Measurements from ENCODE around the gene MXI1. TPM values are rescaled to one million over a fixed set of nuclear protein-coding genes. Genes with fewer than 3 reads are reported as not detected.

The MXI1 gene
- total and polyA plus RNA-seq, 2 experiments from 2014 or later: 5.1 to 8.5 TPM

- Mint-ChIP-seq H3K36me3 (ENCODE audit: low read depth) (no peaks in the 10 kb centered on the region), H3K9me3 (no peaks in the 10 kb centered on the region; the same call in 2 of the 3 replicates), H3K27ac (no peak overlapping the region), H3K27me3 (ENCODE audit: insufficient read depth, low read depth, poor library complexity) (peaks cover 44% of the 10 kb centered on the region), H3K4me3 (no peak overlapping the region; the same call in 2 of the 3 replicates), H3K4me1 (peaks cover 23% of the 10 kb centered on the region)
- H3F3A ChIP-seq (replicated peaks; ENCODE audit: low read depth): no peaks in the 10 kb centered on the region
- TF ChIP-seq EZH2phosphoT487 (IDR thresholded peaks at IDR 0.05; ENCODE audit: unreplicated experiment): no peak
- TF ChIP-seq EZH2 (IDR thresholded peaks at IDR 0.05; ENCODE audit: low read depth, unreplicated experiment): no peak
- no peak for TF ChIP-seq ZNF114 (CRISPR knock-in tag; IDR thresholded peaks at IDR 0.05)
- TF ChIP-seq ETS1 (IDR thresholded peaks at IDR 0.05): no peak
- TF ChIP-seq ZNF331 (CRISPR knock-in tag; IDR thresholded peaks at IDR 0.05; ENCODE audit: low read depth): no peak
- TF ChIP-seq STAT1 (IDR thresholded peaks at IDR 0.05; ENCODE audit: unreplicated experiment): no peak
- no peak for TF ChIP-seq POLR2AphosphoS5 (IDR thresholded peaks at IDR 0.05; ENCODE audit: low read depth)
- no peak for TF ChIP-seq CREB1 (CRISPR knock-in tag; IDR thresholded peaks at IDR 0.05; ENCODE audit: low read depth)
- no peak for TF ChIP-seq NANOG (IDR thresholded peaks at IDR 0.05; ENCODE audit: borderline replicate concordance)
- TF ChIP-seq REST (IDR thresholded peaks at IDR 0.05; ENCODE audit: unreplicated experiment): no peak
- TF ChIP-seq ZNF462 (CRISPR knock-in tag; IDR thresholded peaks at IDR 0.05): no peak
- no peak for TF ChIP-seq JUNB (IDR thresholded peaks at IDR 0.05; ENCODE audit: unreplicated experiment)
- no peak for TF ChIP-seq CTCF (conservative IDR thresholded peaks at IDR 0.05; ENCODE audit: low read depth in 2 of 2)
- H3K4me1 ChIP-seq (ENCODE audit: insufficient read depth): peaks cover 8% of the 10 kb centered on the region
- peaks cover 62% of the 10 kb centered on the region for H3K27me3 ChIP-seq (ENCODE audit: insufficient read depth)
- H3K4me3 ChIP-seq: no peak overlapping the region
- H3K4me2 ChIP-seq: no peak overlapping the region
- H3K79me2 ChIP-seq (replicated peaks; ENCODE audit: insufficient read depth): no peaks in the 10 kb centered on the region
- no peak for DNase-seq (ENCODE audit: low spot score)
- H3K27ac ChIP-seq (ENCODE audit: low read depth): no peak overlapping the region
- H2AFZ ChIP-seq: no peak overlapping the region
- ATAC-seq: no peak
- H4K20me1 ChIP-seq (replicated peaks; ENCODE audit: insufficient read depth): no peaks in the 10 kb centered on the region; the same call in 1 of the 2 replicates
- H3K9me2 ChIP-seq (ENCODE audit: insufficient read depth): no peaks in the 10 kb centered on the region
- H3K36me3 ChIP-seq (ENCODE audit: insufficient read depth): no peaks in the 10 kb centered on the region
These were observed 49.1 kb upstream of the MXI1 start for GRCh38 chr10:110158051-110159005.

Measured in GM23338 (cell line).